ENCODE data around the gene HBD. TPM values are rescaled to one million over a fixed set of nuclear protein-coding genes. Genes with fewer than 3 reads are reported as not detected.
"Not testable (repeated sequence)": the region's sequence is repeated elsewhere in the genome, so short reads cannot be mapped to it uniquely, and the experiment has no call there.

HBD gene
- total RNA-seq, 1 donor from 2014 or later: not detected

GRCh38 chr11:5266609-5267008 is 32.3 kb upstream of the HBD start:
- Histone ChIP-seq H3K36me3 (no peaks in the 10 kb centered on the region), H3K9me3 (no peaks in the 10 kb centered on the region), H3K27ac (no peak overlapping the region), H3K27me3 (no peaks in the 10 kb centered on the region), H3K4me3 (no peak overlapping the region), H3K4me1 (no peaks in the 10 kb centered on the region)
- intact Hi-C loops (cut with DNase I): no loop called here
- TF ChIP-seq POLR2A (IDR thresholded peaks at IDR 0.05) (no peak), POLR2AphosphoS5 (IDR thresholded peaks at IDR 0.05; ENCODE audit: insufficient read depth in 1 of 2, low read depth in 1 of 2) (no peak)
- DNase-seq (ENCODE audit: extremely low spot score in 2 of 2): no peak

- DNase-seq (ENCODE audit: extremely low spot score in 2 of 2): no peak
- Histone ChIP-seq H3K36me3 (no peaks in the 10 kb centered on the region), H3K4me1 (no peaks in the 10 kb centered on the region), H3K4me3 (no peak overlapping the region), H3K27ac (no peak overlapping the region), H3K27me3 (no peaks in the 10 kb centered on the region), H3K9me3 (no peaks in the 10 kb centered on the region)
- intact Hi-C loops (cut with DNase I): no loop called here
- TF ChIP-seq POLR2AphosphoS5 (IDR thresholded peaks at IDR 0.05; ENCODE audit: insufficient read depth in 1 of 2, low read depth in 1 of 2): no peak
These were observed 31.5 kb upstream of the HBD start for GRCh38 chr11:5265832-5266231.

GRCh38 chr11:5258543-5259262 is 24.4 kb upstream of the HBD start:
- Histone ChIP-seq H3K4me1 (no peaks in the 10 kb centered on the region), H3K27ac (no peak overlapping the region), H3K9me3 (no peaks in the 10 kb centered on the region), H3K27me3 (no peaks in the 10 kb centered on the region), H3K36me3 (no peaks in the 10 kb centered on the region), H3K4me3 (no peak overlapping the region)
- TF ChIP-seq POLR2AphosphoS5 (IDR thresholded peaks at IDR 0.05; ENCODE audit: insufficient read depth in 1 of 2, low read depth in 1 of 2) (no peak), POLR2A (IDR thresholded peaks at IDR 0.05) (no peak)
- TF ChIP-seq, protein P1, sequence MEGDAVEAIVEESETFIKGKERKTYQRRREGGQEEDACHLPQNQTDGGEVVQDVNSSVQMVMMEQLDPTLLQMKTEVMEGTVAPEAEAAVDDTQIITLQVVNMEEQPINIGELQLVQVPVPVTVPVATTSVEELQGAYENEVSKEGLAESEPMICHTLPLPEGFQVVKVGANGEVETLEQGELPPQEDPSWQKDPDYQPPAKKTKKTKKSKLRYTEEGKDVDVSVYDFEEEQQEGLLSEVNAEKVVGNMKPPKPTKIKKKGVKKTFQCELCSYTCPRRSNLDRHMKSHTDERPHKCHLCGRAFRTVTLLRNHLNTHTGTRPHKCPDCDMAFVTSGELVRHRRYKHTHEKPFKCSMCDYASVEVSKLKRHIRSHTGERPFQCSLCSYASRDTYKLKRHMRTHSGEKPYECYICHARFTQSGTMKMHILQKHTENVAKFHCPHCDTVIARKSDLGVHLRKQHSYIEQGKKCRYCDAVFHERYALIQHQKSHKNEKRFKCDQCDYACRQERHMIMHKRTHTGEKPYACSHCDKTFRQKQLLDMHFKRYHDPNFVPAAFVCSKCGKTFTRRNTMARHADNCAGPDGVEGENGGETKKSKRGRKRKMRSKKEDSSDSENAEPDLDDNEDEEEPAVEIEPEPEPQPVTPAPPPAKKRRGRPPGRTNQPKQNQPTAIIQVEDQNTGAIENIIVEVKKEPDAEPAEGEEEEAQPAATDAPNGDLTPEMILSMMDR (IDR thresholded peaks at IDR 0.05): no peak
- intact Hi-C loops (cut with DNase I): no loop called here
- no peak for DNase-seq (ENCODE audit: extremely low spot score in 2 of 2)

GRCh38 chr11:5257296-5257695 is 23.0 kb upstream of the HBD start:
- Histone ChIP-seq H3K9me3 (no peaks in the 10 kb centered on the region), H3K4me3 (no peak overlapping the region), H3K4me1 (no peaks in the 10 kb centered on the region), H3K27me3 (no peaks in the 10 kb centered on the region), H3K36me3 (no peaks in the 10 kb centered on the region), H3K27ac (no peak overlapping the region)
- TF ChIP-seq, protein P1 (IDR thresholded peaks at IDR 0.05): no peak
- TF ChIP-seq POLR2A (IDR thresholded peaks at IDR 0.05): no peak
- no peak for TF ChIP-seq POLR2AphosphoS5 (IDR thresholded peaks at IDR 0.05; ENCODE audit: insufficient read depth in 1 of 2, low read depth in 1 of 2)
- intact Hi-C loops (cut with DNase I): no loop called here
- DNase-seq (ENCODE audit: extremely low spot score in 2 of 2): no peak

- H3K9me3 ChIP-seq; H3K4me1 ChIP-seq; H3K27ac ChIP-seq; H3K27me3 ChIP-seq; intact Hi-C loops (cut with DNase I); H3K36me3 ChIP-seq; DNase-seq (ENCODE audit: extremely low spot score in 2 of 2); H3K4me3 ChIP-seq: not testable (repeated sequence)
These were observed 20.5 kb upstream of the HBD start, which contains the start of gene HBG2 for GRCh38 chr11:5254646-5255413. TSS of gene HBG2 (minus strand) at chr11:5254781. CDS start at chr11:5254728, 53 bp downstream.

DNA sequence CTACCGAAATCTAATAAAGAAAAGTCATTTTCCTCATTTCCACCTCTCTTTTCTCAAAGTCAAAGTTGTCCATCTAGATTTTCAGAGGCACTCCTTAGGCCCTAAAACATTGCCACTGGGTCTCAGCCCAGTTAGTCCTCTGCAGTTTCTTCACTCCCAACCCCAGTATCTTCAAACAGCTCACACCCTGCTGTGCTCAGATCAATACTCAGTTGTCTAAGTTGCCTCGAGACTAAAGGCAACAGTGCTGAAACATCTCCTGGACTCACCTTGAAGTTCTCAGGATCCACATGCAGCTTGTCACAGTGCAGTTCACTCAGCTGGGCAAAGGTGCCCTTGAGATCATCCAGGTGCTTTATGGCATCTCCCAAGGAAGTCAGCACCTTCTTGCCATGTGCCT is 19.7 kb upstream of the HBD start:
- H3K36me3 ChIP-seq; H3K4me3 ChIP-seq; H3K27me3 ChIP-seq; H3K27ac ChIP-seq; H3K9me3 ChIP-seq; H3K4me1 ChIP-seq; DNase-seq (ENCODE audit: extremely low spot score in 2 of 2); intact Hi-C loops (cut with DNase I): not testable (repeated sequence)

GRCh38 chr11:5253440-5253839 is 19.2 kb upstream of the HBD start:
- H3K27me3 ChIP-seq; H3K9me3 ChIP-seq; intact Hi-C loops (cut with DNase I); DNase-seq (ENCODE audit: extremely low spot score in 2 of 2); H3K27ac ChIP-seq; H3K36me3 ChIP-seq; H3K4me3 ChIP-seq; H3K4me1 ChIP-seq: not testable (repeated sequence)

All from vagina (tissue), 2 donors.